Activated CD8-positive, alpha-beta memory T cell treated with anti-CD3 and anti-CD28 coated beads, Interleukin-2, amount 50 U/mL, for 48 hours (primary cell): ENCODE data around the gene PECR.
A peak's percentile ranks its signal among the peaks of the same experiment; 100 is the strongest.

ENCODE experiments used
- DNase-seq: peaks from one replicate; pipeline ENCODE4 v3.0.0-alpha.2; 2020

Gene PECR

DNA sequence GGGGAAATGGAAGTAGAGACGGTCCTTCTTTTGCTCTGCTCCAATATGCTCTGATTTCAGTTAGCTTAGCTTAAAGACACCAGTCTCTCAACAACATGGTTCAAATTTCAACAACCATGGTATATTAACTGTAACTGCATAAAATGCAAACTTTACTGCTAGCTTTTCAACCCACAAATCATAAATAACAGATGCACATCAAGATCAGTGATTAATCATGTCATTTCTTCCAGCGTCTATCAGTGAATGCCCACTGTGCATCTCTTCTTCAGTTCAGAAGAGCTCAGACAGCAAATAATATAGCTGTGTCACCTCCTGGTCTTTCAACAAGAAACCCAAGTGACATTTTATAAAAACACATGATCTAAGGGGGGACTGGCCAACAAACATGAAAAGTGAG, 12.6 kb downstream of the PECR start:
- no peak for DNase-seq

DNA sequence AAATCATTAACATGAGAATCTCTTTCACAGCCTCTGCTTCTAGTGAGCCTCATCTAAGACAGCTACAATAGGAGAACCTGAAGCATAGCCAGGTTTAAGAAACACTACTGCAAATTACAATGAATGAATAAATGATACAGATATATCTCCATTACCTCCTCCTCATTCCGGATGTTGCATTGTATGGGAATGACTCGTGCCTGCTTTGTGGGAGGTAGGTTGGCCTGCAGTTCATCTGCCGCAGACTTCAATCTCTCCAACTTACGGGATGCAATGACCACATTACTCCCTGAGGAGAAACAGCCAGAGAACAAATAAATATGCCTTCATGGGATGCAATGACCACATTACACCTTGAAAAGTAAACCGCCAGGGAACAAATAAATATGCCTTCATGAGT, 15.4 kb downstream of the PECR start:
- DNase-seq: no peak

DNA sequence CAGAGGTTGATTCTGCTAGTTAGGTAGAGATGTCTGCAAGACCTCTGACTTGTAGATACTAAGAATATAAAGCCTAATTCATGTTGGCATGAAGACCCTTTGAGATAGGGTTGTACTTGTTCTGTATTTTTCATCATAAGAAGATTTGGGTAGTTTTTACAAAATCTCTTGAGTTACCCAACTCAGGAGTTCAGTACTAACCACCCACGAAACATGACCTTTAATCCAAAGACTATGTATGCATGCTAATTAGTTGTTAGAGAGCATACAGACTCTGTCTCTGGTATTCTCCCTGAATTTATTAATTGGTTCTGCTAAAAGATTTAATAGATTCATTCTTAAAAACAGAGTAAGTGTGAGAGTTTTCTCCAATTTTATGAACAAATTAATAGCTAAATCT, 16.9 kb downstream of the PECR start:
- no peak for DNase-seq

DNA sequence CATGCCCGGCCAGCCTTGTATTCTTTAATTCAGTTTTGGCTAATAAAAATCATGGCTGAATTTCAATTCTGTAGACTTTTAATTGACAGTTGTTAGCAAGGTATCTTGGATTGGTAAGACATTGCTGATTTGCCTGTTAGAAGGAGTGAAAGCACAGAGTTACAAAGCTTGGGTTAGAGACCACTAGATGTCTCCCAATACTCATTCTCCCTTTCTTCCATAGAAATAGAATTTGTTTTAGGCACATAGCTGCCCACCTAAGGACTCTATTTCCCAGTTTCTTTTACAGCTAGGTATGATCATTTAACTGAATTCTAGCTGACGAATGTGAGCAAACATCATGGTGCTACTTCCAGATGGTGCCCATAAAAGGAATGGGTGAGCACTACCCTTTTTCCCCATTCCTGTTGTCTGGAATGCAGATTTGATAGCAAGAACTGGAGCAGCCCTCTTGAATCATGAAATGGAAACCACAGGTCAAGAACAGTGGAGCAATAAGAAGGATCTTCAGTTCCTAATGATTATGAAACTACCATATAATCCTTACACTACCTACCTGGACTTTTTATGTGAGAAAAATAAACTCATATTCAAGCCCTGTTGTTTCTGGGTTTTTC, 17.5 kb downstream of the PECR start:
- no peak for DNase-seq

DNA sequence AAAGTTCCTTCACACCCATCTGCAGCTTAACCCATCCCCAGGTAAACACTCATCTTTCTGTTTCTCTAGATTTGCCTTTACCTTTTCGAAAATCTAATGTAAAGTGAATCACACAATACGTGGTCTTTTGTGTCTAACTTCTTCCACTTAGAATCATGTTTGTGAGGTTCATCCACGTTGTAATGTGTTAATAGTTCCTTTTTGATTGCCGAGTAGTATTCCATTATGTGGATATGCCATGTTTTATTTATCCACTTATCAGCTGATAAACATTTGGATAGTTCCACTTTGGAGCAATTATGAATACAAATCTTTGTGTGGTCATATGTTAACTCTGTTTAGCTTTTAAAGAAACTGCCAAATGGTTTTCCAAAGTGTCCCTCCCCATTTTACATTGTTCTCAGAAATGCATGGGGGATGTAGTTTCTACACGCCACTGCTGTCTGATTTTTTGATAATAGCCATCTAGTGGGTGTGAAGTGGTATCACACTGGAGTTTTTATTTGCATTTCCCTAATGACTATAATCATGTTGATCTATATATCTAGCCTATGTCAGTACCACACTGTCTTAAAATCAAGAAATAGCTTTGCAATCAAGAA, 22.3 kb downstream of the PECR start:
- no peak for DNase-seq

DNA sequence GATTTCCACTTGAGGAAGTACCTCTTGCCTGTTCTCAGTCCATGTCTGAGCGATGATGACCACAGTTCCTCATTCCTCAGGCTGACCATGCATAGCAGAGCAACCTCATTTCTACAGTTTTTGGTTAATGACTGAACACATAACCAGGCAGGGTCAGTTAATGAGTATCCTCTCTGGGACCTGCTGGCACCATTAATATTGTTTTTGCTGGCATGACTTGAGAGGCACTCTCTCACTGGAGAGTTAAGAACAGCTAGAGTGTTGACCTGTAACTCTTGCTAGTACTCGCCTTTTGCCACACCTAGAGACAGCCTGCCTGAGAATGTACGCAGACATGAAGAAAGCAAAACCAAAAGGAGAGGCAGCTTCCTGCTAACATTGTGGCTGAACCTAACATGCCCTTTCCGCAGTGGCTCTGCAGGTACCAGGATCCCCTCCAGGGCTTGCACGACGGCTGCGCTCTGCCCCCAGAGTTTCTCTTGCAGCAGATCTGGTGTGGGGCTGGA, 23.9 kb downstream of the PECR start:
- DNase-seq: peak; percentile 71

DNA sequence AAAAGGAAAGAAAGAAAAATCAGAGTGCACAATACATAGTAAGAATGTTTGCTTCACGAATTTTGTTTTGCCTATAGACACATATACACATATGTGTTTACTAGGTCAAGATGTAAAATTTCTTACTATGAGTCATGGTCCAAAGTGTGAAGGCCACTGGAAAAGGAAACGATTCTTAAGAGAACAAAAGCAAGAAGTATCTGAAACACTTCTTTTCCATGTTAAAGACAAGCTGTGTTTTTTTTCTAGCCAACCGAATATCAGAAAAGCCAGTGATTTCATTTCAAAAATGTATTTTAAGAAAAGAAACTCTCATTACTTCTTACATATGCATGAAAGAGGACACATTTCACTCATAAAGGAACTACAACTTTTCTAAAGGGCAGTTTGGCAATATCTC, 24.9 kb downstream of the PECR start:
- DNase-seq: no peak

DNA sequence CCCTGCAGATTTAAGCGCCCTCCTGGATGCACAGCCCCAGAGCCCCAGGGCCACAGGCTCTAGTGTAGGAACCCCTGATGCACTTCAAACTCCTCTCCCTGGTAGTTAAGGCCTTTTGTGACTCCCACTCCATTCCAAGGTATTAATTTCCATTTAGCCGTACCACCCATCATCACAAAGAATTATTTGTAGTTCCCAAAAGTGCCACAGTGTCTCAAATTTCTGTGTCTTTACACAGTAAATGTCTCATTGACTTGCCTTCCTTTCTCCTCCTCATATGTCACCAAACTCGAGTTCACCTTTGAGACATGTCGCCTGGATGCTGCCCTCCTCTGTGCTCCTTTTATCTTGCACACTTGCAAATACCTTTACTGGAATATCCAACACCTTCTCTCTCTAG, 25.9 kb downstream of the PECR start:
- no peak for DNase-seq

DNA sequence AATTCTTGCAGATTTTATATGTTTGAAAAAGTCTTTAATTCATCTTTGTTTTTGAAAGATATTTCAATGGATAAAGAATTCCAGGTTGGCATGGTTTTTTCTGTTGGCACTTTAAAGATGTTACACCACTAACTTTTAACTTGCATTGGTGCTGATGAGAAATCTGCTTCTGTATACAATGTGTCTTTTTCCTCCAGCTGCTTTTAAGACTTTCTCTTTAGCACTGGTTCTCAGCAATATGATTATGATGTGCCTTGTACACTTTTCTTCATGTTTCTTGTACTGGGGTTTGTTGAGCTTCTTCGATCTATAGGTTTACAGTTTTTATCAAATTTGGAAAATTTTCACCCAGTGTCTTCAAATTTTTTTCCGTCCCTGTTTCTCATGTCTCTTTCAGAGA, 29.2 kb downstream of the PECR start:
- no peak for DNase-seq

DNA sequence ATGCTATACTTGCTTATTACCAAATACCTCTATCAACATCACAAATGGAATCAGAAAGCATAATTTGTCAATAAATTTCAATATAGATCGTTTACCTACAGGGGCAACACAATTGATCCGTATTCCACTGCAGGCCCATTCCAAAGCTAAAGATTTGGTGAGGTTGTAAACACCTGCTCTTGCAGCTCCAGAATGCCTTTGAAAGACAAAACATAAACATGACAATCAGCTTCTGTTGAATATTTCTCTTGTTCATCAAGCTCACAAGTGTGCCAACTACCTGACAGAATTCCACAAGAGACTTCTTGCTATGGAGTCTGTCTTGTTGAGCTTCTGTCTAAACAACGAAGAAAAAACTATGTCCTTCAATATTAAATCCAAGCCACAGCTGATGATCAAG, 30.3 kb downstream of the PECR start:
- DNase-seq: no peak

DNA sequence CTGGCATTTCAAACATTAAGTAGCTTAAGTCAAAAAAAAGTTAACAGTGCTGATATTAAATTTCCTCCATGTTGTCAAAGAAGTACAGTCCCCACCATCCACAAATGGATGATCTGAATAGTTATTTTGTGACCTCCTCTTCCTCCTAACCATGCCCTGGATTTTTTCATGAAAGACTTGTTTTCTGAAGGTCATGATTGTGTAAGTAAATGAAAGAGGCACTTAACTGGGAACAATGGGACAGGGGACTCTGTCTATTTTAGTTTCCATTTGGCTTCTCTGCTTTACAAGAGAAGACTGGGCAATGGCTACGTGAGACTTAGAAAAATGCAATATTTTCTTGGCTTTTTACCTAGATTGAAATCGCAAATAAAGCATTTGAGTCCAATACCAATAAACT, 32.2 kb downstream of the PECR start:
- DNase-seq: no peak

DNA sequence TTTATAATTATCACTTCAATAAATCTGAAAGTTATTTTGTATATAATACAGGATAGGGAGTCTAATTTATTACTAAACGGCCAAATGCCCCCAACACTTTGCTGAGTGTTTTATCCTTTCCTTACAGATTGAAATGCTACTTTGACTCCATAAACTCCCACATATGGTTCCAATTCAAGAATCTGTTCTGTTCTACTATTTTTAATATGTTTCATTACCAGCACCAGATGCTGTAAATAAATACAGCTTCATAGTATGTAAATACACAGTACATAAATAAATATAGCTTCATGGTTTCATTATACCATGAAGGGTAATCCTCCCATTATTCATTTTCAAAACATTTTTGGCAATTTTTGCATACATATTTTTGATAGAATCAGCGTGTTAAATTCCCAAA, 34.2 kb downstream of the PECR start:
- DNase-seq: no peak

DNA sequence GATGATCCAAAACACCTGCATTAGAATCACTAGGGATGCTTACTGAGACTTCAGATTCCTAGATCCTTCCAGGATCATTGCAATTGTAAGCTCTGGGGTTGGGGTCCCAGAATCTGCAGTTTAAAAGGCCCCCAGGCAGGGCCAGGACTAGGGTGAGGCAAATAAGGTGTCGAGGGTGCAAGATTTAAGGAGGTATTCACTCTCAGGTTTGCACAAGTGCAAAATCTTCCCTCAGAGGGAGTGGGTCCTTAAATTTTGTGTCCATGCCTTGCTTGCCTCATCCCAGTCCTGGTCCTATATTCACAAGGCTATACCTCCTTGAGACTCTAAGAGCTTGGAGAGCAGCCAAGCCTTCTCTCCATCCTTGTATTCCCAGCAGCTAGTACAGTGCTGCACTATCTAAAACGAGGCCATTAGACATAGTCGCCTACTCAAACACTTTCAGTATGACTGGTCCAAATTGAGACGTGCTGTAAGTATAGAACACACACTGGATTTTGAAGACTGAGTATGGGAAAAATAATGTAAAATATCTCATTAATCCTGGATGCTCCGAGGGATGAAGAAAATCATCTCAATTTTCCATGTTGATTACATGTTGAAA, 36.6 kb downstream of the PECR start:
- DNase-seq: no peak

DNA sequence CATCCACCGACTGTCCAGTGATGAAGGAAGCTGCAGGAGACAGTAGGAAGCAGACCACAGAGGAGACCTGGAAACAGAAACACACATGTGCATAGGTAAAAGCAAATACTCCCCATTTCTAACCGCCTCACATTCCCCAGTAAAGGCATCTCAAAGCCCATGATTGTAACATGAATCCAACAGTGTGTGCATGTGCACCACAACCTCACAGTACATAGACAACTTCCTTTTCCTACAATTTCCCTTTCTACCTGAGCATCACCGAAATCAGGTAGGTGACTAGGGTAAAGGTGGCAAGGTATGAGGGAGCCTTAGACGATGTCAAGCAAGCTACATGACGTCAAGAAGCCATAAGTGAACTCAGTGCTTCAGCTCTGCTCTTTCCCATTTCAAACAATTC, 37.7 kb downstream of the PECR start:
- no peak for DNase-seq

DNA sequence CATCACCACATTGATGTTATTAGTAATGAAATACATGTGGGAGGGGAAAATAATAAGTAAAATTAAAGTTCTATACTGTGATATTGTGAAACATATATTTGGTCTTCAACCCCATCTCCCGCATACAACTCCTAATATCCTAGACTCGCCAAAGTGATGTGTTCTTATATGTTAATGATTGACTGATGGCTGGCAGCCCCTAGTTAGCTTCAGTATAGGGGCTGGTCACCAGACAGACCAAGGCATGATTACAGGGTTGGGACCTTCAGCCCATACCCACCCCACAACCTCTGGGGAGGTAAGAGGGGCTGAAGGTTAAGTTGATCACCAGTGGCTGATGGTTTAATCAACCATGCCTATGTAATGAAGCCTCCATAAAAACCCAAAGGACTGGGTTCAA, 40.2 kb downstream of the PECR start:
- DNase-seq: no peak

DNA sequence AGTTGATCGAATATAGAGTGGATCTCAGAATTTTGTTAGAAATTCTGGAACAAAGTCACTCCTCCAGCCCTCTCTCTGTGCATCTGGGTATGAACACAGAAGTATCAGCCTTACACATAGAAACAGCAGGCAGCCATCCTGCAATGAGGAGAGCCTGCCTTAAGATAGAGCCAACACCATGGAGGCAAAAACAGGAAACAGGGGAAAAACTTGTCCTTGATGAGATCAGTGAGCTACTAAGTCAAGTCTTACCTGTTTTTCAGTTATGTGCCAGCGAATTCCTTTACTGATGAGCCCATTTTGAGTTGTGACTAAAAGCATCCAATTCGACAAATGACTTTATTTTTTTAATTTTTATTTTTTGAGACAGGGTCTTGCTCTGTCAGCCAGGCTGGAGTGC, 41.7 kb downstream of the PECR start:
- no peak for DNase-seq

DNA sequence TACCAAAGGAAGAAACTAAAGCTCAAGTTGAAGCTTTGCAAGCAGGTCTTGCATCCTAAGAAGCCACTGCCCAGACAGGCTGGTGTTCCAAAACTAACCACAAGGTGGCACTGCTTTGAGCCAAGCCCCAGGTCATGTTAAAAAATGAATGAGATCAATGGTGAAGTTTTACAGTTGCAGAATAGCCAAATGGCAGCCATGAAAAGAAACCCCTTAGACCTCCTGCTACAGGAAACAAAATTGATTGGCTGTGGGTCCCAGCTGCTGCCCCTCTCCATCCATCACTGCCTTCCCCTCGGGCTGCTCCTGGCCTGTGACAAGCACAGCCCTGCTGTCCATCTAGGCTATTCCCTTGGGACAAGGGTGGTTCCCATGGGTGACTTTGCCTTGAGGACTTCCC, 47.5 kb downstream of the PECR start:
- peak; percentile 94 for DNase-seq

DNA sequence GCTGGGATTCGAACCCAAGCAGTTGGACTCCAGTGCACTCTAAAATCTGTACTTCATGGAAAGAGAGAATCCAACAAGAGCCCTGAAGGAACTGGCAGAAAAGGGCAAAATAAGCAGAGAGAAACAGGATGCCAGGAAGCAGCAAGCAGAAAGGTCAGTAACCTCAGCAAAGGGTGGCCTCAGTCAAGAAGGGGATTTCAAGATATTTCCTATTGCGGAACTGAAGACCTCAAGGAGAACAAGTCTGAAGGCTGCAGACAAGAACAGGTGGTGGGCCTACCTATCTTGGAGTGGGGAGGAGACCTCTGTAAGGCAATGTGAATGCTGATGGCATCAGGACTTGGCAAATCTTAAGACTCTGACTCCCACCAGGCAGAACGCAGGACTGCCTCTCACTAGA, 48.2 kb downstream of the PECR start:
- DNase-seq: no peak

DNA sequence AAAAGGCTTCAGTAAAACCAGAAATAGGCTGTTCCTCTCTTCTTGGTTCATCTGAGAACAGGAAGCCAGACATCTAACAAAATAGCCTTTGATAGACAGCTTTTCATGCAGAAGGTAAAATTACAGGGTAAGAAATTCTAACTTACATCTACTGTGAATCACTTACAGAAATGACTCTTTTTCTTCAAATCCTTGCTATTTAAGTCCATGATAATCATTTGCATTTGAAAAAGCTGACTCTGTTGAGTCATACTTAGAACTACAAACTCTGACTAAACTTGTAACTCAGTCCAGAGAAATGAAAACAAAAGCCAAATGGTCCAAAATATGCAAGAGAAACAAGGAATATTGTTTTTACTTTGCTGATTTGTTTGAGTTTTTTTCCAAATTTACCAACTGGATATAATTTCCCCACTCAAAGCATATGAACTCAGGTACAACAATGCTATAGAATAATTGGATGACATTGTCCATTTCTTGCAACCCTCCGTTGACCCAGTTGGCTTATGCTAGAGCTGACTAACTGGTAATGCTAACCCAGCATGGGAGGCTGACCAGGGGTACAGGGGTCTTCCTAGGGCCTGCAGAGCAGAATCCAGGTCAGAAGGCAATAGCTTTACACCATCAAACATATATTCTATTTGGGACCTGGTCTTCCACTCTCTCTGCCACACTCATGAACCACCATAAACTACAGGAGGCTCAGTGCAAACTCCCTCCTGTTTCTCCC, 49.5 kb downstream of the PECR start:
- no peak for DNase-seq

DNA sequence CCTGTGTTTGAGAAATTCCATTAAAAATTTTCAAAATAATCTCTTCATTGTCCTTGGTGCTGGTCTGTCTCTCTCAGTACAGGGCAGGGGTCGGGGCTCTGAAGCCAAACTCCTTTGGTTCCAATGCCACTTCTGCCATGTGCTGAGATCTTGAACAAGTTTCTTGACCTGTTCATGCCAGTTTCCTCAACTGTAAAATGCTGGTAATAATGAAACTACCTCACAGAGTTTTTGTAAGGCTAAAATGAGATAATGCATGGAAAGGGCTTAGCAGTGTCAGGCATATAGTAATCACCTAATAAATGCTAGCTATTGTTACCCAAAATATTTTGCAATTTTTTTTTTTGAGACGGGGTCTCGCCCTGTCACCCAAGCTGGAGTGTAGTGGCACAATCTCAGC, 51.4 kb downstream of the PECR start:
- no peak for DNase-seq

DNA sequence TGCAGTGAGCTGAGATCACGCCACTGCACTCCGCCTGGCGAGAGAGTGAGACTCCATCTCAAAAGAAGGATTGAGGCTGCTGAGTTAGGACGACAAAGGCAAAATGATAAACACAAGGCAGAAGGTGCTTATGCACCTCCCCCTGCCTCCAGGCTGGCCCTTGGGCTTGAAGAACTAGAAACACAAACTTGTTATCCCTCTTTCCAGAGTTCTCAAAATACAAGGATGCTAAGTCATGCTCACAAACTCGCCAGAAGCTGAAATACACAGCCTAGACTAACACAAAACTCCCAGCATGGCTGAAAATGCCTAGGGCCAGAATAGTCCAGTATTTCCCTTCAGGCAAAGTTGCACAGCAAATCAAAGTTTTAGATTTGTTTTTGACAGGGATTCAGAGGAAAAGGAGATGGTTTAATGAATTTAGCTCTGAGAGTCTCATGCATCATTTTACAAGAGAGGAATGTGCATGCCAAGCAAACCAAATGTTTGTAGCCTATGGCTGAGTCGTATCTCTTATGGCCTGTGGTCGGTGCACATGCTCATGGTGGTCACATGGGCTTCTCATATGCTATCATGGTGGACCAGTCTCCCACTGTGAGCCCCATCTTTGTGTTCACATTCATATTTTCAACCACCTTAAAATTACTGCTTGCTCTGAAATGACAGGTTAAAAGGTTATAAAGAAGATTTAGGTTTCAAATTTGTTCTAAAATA, 52.0 kb downstream of the PECR start:
- DNase-seq: no peak

DNA sequence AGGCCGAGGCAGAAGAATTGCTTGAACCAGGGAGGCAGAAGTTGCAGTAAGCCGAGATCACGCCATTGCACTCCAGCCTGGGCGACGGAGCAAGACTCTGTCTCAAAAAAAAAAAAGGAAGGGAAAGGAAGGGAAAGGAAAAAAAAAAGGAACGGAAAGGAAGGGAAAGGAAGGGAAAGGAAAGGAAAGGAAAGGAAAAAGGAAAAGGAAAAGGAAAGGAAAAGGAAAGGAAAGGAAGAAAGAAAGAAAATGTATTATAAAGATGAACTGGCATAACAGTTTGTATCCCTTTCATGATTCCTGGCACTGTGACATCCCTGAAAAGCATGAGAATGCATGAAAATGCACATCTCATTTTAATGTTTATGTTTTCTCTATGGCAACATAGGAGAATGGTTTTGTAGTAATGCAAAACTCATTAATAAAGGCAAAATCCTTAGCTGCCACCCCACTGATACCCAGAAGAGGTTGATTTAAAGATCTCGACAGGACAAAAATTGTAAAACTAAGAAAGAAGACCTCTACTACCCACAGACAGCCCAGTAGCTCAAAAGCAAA, 56.8 kb downstream of the PECR start:
- no peak for DNase-seq

DNA sequence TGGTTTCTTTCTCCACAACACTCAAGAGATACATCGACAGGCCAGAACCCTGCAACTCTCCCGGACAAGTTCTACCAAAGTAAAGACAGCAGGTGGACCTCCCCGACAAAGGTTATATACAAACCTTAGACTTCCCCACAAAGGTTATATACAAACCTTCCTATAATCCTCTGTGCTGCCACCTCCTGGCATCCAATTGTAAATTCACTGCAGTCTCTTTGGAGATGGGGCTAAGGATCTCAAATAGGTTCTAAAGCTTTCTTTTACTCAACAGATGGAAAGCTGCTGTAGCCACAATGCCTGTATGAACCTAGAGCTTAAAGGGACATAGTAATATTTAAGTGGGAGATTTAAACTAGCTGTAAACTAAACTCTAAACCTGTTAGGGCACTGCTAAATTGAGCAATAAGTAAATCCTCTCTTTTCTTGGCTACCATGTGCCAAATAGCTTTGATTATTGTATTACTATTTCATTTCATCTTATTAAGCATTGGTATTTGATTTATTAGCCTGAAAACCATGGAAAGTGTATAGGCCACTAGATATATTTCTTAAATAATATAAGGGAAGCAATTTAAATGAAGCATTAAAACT, 58.5 kb downstream of the PECR start:
- DNase-seq: no peak
